GM23248 (cell line): ENCODE results near the gene TMTC4. TPM values are rescaled to one million over a fixed set of nuclear protein-coding genes. Genes with fewer than 3 reads are reported as not detected.
"Not testable (repeated sequence)": the region's sequence is repeated elsewhere in the genome, so short reads cannot be mapped to it uniquely, and the experiment has no call there.

Experiments
- DNase-seq: peaks from one replicate; pipeline ENCODE4 v3.0.0-alpha.2; 2015
- H2AFZ ChIP-seq: fragments of 200-600 bp; sonication (generic); 2 replicates; pipeline ENCODE4 v1.6.1; 2016; ENCODE audit warnings: antibody characterized with exemption
- H3F3A ChIP-seq: fragments of 200-600 bp; sonication (generic); 2 replicates; pipeline ENCODE4 v1.6.1; 2016; ENCODE audit warnings: mild to moderate bottlenecking, antibody characterized with exemption, mixed run types; ENCODE audit not compliant: insufficient read depth
- H3K27ac ChIP-seq: fragments of 200-600 bp; sonication (generic); 2 replicates; pipeline ENCODE4 v1.5.1; 2016; ENCODE audit warnings: mild to moderate bottlenecking
- H3K27me3 ChIP-seq: fragments of 200-600 bp; sonication (generic); replicated peaks from 2 replicates; pipeline ENCODE4 v1.6.1; 2016; ENCODE audit warnings: mild to moderate bottlenecking; ENCODE audit not compliant: insufficient read depth
- H3K36me3 ChIP-seq: fragments of 200-600 bp; sonication (generic); 2 replicates; pipeline ENCODE4 v1.6.1; 2016; ENCODE audit warnings: low read depth, mild to moderate bottlenecking
- H3K4me1 ChIP-seq: fragments of 200-600 bp; sonication (generic); 2 replicates; pipeline ENCODE4 v1.6.1; 2016; ENCODE audit warnings: mild to moderate bottlenecking; ENCODE audit not compliant: insufficient read depth
- H3K4me2 ChIP-seq: fragments of 200-600 bp; sonication (generic); one replicate; pipeline ENCODE4 v1.6.1; 2016; ENCODE audit warnings: mild to moderate bottlenecking; ENCODE audit not compliant: unreplicated experiment
- H3K4me3 ChIP-seq: fragments of 200-600 bp; sonication (generic); 2 replicates; pipeline ENCODE4 v1.5.1; 2016; ENCODE audit warnings: mild to moderate bottlenecking
- H3K79me2 ChIP-seq: fragments of 200-600 bp; sonication (generic); 2 replicates; pipeline ENCODE4 v1.6.1; 2016; ENCODE audit warnings: mild to moderate bottlenecking; ENCODE audit not compliant: insufficient read depth
- H3K9ac ChIP-seq: fragments of 200-600 bp; sonication (generic); 2 replicates; pipeline ENCODE4 v1.6.1; 2016; ENCODE audit warnings: mild to moderate bottlenecking
- H3K9me2 ChIP-seq: fragments of 200-600 bp; sonication (generic); 2 replicates; pipeline ENCODE4 v1.6.1; 2016; ENCODE audit warnings: mixed run types, mild to moderate bottlenecking, moderate library complexity; ENCODE audit not compliant: insufficient read depth
- H3K9me3 ChIP-seq: fragments of 200-600 bp; sonication (generic); one replicate; pipeline ENCODE4 v1.6.1; 2017; ENCODE audit warnings: low read depth
- H4K20me1 ChIP-seq: fragments of 200-600 bp; sonication (generic); 2 replicates; pipeline ENCODE4 v1.6.0; 2016; ENCODE audit not compliant: insufficient read depth
- EZH2 ChIP-seq: fragments of 200-600 bp; sonication (generic); IDR thresholded peaks from 2 replicates; pipeline ENCODE4 v1.6.1; 2018; ENCODE audit warnings: antibody characterized with exemption, mild to moderate bottlenecking; ENCODE audit not compliant: insufficient read depth, poor library complexity, severe bottlenecking
- EZH2phosphoT487 ChIP-seq: fragments of 200-600 bp; sonication (generic); IDR thresholded peaks from 2 replicates; pipeline ENCODE4 v1.6.1; 2018; ENCODE audit warnings: antibody characterized with exemption, moderate library complexity, mild to moderate bottlenecking, low read depth; ENCODE audit not compliant: insufficient read depth
- WGBS, 2 experiments: methylation state at CpG; one replicate each; pipeline ENCODE4 v1.1.6; 2015 to 2017; ENCODE audit warnings: low lambda C conversion rate in 2 of 2, low coverage in 1 of 2; ENCODE audit errors: missing lambda C conversion rate in 2 of 2; 5-methylcytosine and 5-hydroxymethylcytosine counted together
- in situ Hi-C: fragments of 300-500 bp; cut with MboI; formaldehyde crosslinking; loops from 2 replicates; pipeline ENCODE4 v1.15.0; 2020
- polyA plus RNA-seq: library from polyadenylated mRNA; unstranded; fragments of >200 nt; fragmentation: Nextera tagmentation; extraction: Ambion mirVana; gene quantifications from 2 replicates; pipeline ENCODE4 v1.2.1, GENCODE V29; 2016
- total RNA-seq: library from RNA; depleted of rRNA; stranded (reverse); fragments of >200 nt; shearing (Covaris generic); gene quantifications from 2 replicates; pipeline ENCODE4 v1.2.3, GENCODE V29; 2014

The TMTC4 gene
- total and polyA plus RNA-seq, 2 experiments from 2014 or later, result 1.9 to 3.8 TPM

GRCh38 chr13:100630555-100630954 lies 44.0 kb downstream of the TMTC4 start:
- Histone ChIP-seq H4K20me1 (no peaks in the 10 kb centered on the region), H3K4me3 (no peak overlapping the region), H3K36me3 (no peaks in the 10 kb centered on the region), H3F3A (0 out of 2 replicates have a peak, but pooled peaks cover 23% of the 10 kb centered on the region), H3K9ac (no peak overlapping the region), H2AFZ (no peak overlapping the region), H3K27me3 (no peaks in the 10 kb centered on the region), H3K27ac (no peak overlapping the region), H3K9me3 (no peaks in the 10 kb centered on the region), H3K9me2 (no peaks in the 10 kb centered on the region), H3K4me2 (no peak overlapping the region), H3K79me2 (no peaks in the 10 kb centered on the region), H3K4me1 (peaks cover 11% of the 10 kb centered on the region; the same call in 1 of the 2 replicates)
- DNase-seq, result no peak
- in situ Hi-C loops, result no loop called here
- TF ChIP-seq EZH2phosphoT487, result no peak
- TF ChIP-seq EZH2, result no peak
- WGBS, 2 experiments, result 83 to 85% methylated on average over 8 of the region's 8 CpGs

GRCh38 chr13:100627120-100627519 lies 47.5 kb downstream of the TMTC4 start:
- no peaks in the 10 kb centered on the region for H3K27me3 ChIP-seq
- H3K9me3 ChIP-seq, result no peaks in the 10 kb centered on the region
- in situ Hi-C loops, result no loop called here
- H3F3A ChIP-seq, result 0 out of 2 replicates have a peak, but pooled peaks cover 2% of the 10 kb centered on the region
- no peak for TF ChIP-seq EZH2phosphoT487
- TF ChIP-seq EZH2, result no peak
- WGBS, 2 experiments, result 83 to 87% methylated on average over 15 of the region's 15 CpGs
- no peaks in the 10 kb centered on the region for H3K9me2 ChIP-seq
- H3K4me2 ChIP-seq, result no peak overlapping the region
- no peaks in the 10 kb centered on the region for H3K4me1 ChIP-seq
- no peak overlapping the region for H3K4me3 ChIP-seq
- no peak for DNase-seq
- H3K27ac ChIP-seq, result no peak overlapping the region
- no peak overlapping the region for H3K9ac ChIP-seq
- no peaks in the 10 kb centered on the region for H3K36me3 ChIP-seq
- H2AFZ ChIP-seq, result no peak overlapping the region
- no peaks in the 10 kb centered on the region for H3K79me2 ChIP-seq
- H4K20me1 ChIP-seq, result no peaks in the 10 kb centered on the region

GRCh38 chr13:100625447-100625846 lies 49.1 kb downstream of the TMTC4 start:
- H3K79me2 ChIP-seq, result no peaks in the 10 kb centered on the region
- no peaks in the 10 kb centered on the region for H3K36me3 ChIP-seq

GRCh38 chr13:100620792-100621191 lies 53.8 kb downstream of the TMTC4 start:
- in situ Hi-C loops, result no loop called here
- Histone ChIP-seq H3K9ac (no peak overlapping the region), H3K4me1 (no peaks in the 10 kb centered on the region), H2AFZ (no peak overlapping the region), H3K4me3 (no peak overlapping the region), H3K9me3 (no peaks in the 10 kb centered on the region), H3K36me3 (no peaks in the 10 kb centered on the region), H3K27me3 (no peaks in the 10 kb centered on the region), H3F3A (no peaks in the 10 kb centered on the region), H3K4me2 (no peak overlapping the region), H3K9me2 (no peaks in the 10 kb centered on the region), H3K79me2 (no peaks in the 10 kb centered on the region), H4K20me1 (no peaks in the 10 kb centered on the region), H3K27ac (no peak overlapping the region)
- TF ChIP-seq EZH2, result no peak
- TF ChIP-seq EZH2phosphoT487, result no peak
- no peak for DNase-seq
- 81 to 82% methylated on average over 4 of the region's 4 CpGs for WGBS, 2 experiments

More at GRCh38 chr13:100625447-100625846, 49.1 kb downstream of the TMTC4 start:
- Histone ChIP-seq H3F3A (no peaks in the 10 kb centered on the region), H3K4me1 (no peaks in the 10 kb centered on the region), H3K9me2 (no peaks in the 10 kb centered on the region), H3K4me3 (no peak overlapping the region), H3K4me2 (no peak overlapping the region), H3K9me3 (no peaks in the 10 kb centered on the region), H4K20me1 (no peaks in the 10 kb centered on the region), H3K27me3 (no peaks in the 10 kb centered on the region), H2AFZ (no peak overlapping the region), H3K9ac (no peak overlapping the region), H3K27ac (no peak overlapping the region)
- no peak for DNase-seq
- in situ Hi-C loops, result no loop called here
- 91 to 93% methylated on average over 9 of the region's 9 CpGs for WGBS, 2 experiments
- no peak for TF ChIP-seq EZH2
- no peak for TF ChIP-seq EZH2phosphoT487

GRCh38 chr13:100619940-100620339 lies 54.7 kb downstream of the TMTC4 start:
- Histone ChIP-seq H3F3A (no peaks in the 10 kb centered on the region), H3K9me3 (no peaks in the 10 kb centered on the region), H3K4me3 (no peak overlapping the region), H2AFZ (no peak overlapping the region), H3K79me2 (no peaks in the 10 kb centered on the region), H3K36me3 (no peaks in the 10 kb centered on the region), H3K9me2 (no peaks in the 10 kb centered on the region), H4K20me1 (no peaks in the 10 kb centered on the region), H3K27ac (no peak overlapping the region), H3K4me2 (no peak overlapping the region), H3K4me1 (no peaks in the 10 kb centered on the region), H3K9ac (no peak overlapping the region), H3K27me3 (no peaks in the 10 kb centered on the region)
- TF ChIP-seq EZH2phosphoT487, result no peak
- TF ChIP-seq EZH2, result no peak
- no peak for DNase-seq
- whole genome bisulfite sequencing, 2 experiments, result 90 to 97% methylated on average over 2 of the region's 2 CpGs
- in situ Hi-C loops, result no loop called here

GRCh38 chr13:100618897-100619296 lies 55.7 kb downstream of the TMTC4 start:
- H3K9me2 ChIP-seq, H2AFZ ChIP-seq, H3K9ac ChIP-seq, H3K36me3 ChIP-seq, H4K20me1 ChIP-seq, H3K79me2 ChIP-seq, H3K4me1 ChIP-seq, in situ Hi-C loops, H3K27me3 ChIP-seq, DNase-seq, H3K4me3 ChIP-seq, H3K27ac ChIP-seq, H3K4me2 ChIP-seq, H3F3A ChIP-seq, H3K9me3 ChIP-seq: not testable (repeated sequence)
- 83 to 97% methylated on average over 1 to 24 of the region's 24 CpGs for WGBS, 2 experiments
